Measurements from ENCODE around the gene HSD17B11.
A peak's percentile ranks its signal among the peaks of the same experiment; 100 is the strongest.
"Not testable (repeated sequence)": the region's sequence is repeated elsewhere in the genome, so short reads cannot be mapped to it uniquely, and the experiment has no call there.

HSD17B11 gene, protein sequence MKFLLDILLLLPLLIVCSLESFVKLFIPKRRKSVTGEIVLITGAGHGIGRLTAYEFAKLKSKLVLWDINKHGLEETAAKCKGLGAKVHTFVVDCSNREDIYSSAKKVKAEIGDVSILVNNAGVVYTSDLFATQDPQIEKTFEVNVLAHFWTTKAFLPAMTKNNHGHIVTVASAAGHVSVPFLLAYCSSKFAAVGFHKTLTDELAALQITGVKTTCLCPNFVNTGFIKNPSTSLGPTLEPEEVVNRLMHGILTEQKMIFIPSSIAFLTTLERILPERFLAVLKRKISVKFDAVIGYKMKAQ

DNA sequence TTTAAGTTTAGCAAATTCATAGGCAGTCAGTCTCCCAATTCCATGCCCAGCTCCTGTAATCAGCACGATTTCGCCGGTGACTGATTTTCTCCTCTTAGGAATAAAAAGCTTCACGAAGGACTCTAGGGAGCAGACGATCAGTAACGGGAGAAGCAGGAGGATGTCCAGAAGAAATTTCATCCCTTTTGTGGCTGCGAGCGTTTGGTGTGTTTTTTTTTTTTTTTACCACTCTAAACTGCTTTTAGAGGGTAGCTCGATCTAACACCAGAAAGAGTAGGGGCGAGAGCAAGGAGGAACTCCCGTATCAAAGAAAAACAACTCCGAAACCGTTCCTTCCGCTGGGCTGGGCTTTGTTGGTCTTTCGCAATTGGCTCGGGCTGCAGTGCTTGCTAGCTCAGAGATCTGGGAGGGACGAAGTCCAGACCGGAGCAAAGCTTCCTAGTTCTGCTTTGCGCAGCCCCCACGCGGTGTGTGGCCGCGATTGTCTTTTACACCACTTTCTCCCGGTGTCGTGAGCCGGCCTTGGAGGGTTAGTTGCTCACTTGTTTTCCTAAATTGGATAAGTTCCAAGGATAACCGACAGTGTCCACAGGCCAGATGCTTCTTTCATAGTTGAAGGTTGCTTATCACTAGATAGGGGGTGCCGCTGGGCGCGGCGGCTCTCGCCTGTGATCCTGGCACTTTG lies at the start of gene HSD17B11:
Gene HSD17B11, minus strand, starts transcription at position 298 of the 685 bp plus-strand sequence. Its CDS starts 118 bp downstream, at position 180.
- peak; percentile 94 for DNase-seq

DNA sequence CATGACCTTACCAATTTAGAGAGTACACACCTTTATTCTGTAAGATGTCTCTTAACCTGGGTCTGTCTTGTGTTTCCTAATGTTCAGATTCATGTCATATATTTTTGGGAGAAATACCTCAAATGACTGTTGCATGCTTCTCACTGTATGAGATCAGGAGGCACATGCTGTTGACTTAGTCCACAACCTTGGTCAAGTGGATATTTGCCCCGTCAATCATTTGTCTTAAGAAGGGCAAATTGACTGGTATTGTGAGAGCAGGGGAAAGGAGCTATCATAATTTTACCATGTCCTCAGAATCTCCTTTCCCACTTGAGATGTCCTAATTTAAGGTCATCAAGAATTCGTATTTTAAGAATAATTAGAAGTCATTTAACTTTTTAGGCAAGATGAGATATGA lies 42.4 kb upstream of the HSD17B11 start:
- DNase-seq: no peak

DNA sequence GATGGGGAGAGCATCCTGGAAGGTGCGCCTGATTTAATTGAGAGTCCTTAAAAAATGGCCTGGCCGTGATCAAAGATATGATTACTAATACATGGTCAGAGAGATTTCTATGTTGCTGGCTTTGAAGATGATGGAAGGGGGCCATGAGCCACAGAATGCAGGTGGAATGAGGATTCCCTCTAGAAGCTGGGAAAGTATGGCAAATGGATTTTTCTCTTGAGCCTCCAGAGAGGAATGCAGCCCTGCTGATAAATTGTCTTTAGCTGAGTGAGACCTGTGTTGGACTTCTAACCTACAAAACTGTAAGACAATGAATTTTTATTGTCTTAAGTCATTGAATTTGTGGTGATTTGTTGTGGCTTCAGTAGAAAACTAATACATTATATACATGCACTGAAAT lies 39.0 kb upstream of the HSD17B11 start:
- no peak for DNase-seq

DNA sequence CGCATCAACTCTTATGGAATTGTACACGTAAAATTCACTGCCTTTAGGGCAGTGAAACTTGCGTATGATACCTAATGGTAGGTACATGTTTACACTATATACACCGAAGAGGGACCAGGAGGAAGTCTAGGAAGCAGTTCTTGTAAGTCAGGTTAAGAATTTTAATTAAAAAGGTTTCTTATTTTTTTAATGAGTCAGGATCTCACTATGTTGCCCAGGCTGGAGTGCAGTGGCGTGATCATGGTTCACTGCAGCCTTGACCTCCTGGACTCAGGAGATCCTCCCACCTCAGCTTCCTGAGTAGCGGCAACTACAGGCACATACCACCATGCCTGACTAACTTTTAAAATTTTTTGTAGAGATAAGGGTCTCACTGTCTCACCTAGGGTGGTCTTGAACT lies 38.0 kb upstream of the HSD17B11 start:
- no peak for DNase-seq

DNA sequence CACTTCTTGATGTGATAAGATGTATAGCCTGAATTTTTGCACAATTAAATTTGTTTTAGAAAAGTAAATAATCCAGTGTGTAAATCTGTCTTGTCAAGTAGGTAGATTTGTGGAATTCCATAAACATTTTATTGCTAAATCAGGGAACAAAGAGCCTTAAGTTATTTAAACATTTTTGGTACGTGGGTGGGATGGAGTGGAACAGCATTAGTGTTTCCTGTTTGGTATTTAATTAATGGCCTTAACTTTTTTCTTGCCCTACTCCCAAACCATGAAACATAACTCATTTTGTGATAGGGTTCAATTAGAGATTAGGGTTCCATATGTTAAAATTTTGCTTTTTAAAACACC lies 36.5 kb upstream of the HSD17B11 start:
- no peak for DNase-seq

DNA sequence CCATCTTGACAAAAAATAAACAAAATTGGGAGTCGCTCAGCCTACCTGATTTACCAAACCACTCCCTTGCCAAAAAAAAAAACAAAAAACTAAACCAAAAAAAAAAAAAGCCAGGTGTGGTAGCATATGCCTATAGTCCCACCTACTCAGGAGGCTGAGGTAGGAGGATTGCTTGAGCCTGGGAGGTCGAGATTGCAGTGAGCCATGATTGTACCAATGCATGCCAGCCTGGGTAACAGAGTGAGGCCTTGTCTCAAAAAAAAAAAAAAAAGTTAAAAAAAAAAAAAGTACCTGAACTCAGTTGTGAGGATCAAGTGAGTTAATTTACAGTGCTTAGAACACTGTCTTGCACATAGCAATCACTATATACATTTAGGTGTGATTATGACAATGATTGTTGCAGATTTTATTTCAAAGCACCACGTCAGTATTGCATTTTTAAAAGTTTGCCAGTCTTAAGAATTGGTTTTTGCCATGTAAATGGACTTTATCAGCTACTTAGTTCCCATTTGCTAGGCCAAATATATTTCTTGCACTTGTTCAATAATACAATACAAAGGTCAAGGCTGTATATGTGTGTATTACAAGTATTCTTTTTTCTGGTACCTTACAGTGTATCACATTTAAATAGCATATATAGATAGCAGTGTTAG lies 36.0 kb upstream of the HSD17B11 start:
- DNase-seq: no peak

DNA sequence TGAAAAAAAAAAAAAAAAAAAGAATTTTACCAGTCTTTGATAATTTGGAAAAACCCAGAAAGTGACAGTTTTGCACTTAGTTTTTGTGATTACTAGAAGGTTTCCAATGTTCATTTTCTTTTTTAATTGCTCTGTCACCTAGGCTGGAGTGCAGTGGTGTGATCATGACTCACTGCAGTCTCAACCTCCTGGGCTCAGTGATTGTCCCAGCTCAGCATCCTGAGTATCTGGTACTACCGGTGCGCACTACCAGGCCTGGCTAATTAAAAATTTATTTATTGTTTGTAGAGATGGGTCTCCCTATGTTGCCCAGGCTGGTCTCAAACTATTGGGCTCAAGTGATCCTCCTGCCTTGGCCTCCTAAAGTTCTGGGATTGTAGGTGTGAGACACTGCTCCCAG lies 34.7 kb upstream of the HSD17B11 start:
- no peak for DNase-seq

DNA sequence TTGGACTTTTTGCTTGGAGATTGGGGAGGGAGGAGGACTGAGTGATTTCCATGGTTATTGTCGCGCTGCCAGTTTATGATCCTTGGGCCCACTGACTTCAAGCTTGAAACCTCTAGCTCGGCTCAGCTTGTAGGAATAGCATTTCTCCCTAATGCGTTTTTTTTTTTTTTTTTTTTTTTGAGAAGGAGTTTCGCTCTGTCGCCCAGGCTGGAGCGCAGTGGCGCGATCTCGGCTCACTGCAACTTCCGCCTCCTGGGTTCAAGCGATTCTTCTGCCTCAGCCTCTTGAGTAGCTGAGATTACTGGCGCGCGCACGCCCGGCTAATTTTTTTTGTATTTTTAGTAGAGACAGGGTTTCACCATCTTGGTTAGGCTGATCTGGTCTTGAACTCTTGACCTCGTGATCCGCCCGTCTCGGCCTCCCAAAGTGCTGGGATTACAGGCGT lies 33.1 kb upstream of the HSD17B11 start:
- DNase-seq: not testable (repeated sequence)

DNA sequence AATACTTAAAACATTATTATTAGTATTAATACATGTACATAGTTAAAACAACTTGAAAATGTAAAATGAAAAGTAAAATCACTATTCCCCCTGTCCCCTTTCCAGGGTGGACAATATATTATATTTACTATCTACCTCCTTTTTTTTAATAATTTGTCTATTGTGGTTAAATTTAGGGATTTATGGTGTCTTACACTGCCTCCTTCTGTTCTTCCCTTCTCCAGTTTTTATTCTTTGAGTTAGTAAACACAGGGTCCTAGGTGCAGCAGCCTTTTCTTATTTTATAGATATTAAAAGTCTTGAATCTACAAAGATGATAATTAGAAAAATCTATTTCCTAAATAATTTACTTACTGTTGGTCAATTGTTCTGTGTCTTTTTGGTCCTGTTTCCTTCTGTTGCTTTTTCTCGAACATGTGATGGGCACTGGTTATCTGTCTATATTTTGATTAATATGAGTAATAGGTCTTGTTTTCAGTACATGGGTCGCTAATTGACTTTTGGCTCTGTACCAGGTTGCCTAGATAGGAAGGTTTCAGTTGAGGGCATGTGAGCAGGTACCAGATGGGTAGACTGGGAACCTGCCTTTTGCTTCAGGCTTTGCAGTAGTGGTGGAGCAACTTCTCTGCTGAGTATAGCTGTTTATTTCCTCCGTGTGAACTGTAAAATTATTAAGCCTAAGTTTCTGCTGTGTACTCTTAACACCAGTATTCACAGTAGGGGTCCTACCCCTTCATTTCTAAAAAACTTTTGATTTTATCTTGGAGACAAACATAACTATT lies 32.5 kb upstream of the HSD17B11 start:
- no peak for DNase-seq

DNA sequence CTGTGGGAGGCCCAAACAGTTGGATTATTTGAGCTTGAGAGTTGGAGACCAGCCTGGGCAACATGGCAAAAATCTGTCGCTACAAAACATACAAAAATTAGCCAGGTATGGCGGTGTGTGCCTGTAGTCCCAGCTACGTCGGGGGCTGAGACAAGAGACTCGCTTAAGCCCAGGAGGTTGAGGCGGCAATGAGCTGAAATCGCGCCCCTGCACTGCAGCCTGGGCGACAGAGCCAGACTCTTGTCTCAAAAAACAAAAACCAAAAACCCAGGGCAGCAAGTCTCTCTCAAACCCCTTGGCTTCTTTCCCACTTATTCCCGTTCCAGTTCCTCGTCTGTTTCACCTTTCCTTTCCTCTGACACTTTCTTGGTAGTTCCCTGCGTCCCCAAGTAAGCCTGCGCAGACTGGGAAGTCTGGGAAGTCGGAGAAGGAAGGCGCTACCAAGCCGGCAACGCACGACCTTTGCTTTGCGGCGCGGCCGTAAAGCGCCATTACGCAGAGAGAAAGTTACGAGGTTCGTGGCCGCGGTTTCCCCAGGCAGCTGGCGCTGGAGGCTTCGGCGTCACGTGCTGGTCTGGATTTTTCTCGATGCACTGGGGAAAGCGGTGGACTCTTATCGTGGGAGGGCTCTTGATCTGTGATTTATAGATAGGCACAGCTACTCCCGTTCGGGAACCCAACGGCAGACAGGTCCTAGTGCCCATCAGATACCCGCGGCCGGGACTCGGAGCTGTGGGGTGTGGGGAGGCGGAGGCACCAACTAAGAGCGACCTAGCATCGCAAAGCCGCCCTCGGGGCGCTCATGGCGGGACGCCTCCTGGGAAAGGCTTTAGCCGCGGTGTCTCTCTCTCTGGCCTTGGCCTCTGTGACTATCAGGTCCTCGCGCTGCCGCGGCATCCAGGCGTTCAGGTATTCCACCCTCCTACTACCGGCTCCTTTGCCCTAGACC lies 31.4 kb upstream of the HSD17B11 start, which contains the start of gene NUDT9:
Gene NUDT9, plus strand, starts transcription at position 470 of the 949 bp plus-strand sequence. Its CDS starts 333 bp downstream, at position 803.
- DNase-seq: peak; percentile 94

DNA sequence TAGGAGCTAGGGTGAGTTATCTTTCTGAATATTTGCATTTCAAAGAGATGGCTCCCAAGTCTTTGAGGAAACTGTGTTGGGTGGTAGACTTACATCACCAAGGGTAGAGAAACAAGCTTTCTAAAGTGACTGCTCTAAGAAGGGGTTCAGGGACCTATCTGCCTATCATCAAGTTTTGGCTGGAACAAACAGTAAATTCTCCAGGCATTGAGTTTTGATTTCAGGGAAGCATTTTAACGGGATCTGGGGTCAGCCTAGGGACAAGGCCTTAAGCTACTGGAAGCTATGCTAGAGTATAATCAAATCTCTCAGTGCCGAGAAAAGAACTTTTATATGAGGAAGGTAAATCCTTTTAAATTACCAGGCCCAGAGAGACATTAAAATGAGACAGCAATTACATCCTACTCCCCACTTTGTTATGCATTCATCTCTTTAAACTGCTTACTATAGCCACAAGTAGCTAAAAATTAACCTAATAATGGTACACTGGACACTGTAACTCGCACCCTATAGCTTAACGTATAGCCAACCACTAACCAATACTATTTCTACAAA lies 29.4 kb upstream of the HSD17B11 start:
- DNase-seq: no peak

DNA sequence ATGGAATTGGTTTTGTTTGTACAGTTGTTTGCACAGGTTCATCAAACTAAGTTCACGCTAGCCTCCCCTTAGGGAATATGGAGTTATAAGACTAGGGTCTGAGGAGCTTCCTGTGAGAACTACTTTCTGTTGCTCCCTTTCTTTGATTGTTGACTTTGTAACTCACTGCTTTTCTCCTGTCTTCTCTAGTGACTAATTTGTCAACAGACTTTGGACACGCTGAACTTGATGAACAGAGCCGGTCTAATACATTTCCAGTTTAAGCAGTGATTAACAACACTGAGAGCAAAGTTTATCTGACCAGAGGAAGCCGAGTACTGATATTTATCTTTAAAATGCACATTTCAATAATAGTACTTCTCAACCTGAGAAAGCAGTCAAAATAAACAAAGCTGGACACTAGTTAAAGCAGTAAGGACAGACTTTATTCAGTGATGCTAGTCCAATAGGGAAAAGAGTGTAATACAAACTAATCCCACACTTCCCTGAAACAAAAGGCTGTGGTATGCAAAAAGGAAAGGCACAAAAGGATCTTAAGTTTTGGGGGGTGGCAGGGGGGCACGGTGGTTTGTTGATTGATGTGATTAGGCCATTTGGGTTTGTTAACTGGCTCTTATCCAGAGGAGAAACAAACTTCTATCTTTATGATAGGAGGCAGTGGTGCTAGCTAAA lies 28.7 kb upstream of the HSD17B11 start:
- no peak for DNase-seq

DNA sequence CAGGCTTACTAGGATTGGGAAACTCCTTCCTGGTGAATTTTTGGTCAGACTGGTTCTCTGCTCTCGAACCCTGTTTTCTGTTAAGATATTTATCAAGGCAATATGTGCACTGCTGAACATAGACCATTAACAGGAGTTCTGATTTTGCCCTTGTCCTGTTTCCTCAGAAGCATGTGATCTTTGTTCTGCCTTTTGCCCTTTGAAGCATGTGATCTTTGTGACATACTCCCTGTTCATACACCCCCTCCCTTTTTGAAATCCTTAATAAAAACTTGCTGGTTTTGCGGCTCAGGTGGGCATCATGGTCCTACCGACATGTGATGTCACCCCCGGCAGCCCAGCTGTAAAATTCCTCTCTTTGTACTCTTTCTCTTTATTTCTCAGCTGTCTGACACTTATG lies 27.4 kb upstream of the HSD17B11 start:
- DNase-seq: not testable (repeated sequence)

DNA sequence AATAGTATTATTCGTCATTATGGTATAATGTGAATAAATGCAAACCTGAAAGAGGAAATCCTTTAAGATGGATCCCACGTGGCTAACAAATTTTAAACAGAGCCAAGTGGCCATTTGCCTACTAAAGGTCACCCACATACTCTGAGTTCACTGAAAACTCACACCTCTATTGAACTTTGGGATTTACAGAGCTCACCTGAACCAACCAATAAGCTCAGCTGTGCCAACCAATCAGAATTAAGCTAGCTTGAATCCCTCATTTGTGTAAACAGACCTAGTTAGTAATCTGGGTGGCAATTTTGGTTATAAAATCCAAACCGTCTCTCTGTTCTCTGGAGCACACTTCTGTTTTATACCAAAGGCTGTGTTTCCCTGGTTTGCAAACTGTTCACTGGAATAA lies 26.0 kb upstream of the HSD17B11 start:
- DNase-seq: no peak

DNA sequence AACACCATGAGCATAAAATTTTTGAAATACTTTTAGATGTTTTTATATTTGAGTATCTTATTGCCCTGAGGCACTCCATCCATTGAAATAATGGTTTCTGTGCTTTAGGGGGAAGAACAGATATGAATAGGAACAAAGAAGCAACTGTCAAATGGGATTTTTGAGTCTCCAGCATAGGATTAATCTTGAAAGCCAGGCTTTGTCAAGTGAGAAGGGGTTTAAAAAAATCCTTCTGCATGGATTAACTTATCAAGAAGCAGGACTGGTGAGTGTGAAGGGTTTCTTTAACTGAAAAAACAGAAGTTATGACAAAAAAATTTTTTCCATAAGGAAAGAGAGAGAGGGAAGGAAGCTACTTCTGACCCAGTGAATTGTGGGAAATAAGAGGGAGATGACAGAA lies 23.8 kb upstream of the HSD17B11 start:
- no peak for DNase-seq

DNA sequence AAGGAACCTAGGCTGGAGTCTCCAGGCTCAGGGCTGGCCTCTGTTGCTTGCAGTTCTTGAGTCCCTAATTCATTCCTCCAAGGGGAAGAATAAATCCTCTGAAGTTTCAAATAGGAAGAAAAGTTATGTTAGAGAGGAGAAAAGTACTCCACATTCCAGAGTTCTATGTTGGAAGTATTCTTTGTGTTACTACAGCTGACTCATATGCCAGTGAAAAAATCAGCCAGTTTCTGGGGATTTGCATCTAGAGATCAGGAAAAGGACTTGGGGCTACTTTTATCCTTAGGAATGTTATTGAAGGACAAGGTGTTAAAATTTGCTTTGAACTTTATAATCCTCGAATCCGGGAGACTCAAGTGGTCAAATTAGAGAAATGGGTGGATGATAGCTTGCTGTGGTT lies 19.7 kb upstream of the HSD17B11 start:
- peak; percentile 23 for DNase-seq

DNA sequence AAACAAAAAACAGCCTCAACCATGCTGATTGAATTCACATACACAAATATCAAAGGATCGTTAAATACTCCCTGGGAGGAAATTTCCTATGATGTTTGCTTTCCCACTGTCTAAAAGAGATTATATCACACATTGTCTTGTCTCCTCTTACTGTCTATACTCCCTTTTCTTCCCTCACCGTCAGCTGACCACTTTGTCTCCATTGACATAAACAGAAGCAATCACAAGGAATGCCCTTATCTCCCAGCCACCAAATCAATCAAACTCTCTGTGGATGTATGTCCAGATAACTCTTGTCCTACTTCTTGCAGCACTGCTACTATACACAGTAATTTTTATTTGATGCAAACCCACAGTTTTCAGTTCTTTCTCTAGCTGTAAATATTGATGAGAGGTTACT lies 19.2 kb upstream of the HSD17B11 start:
- DNase-seq: no peak

DNA sequence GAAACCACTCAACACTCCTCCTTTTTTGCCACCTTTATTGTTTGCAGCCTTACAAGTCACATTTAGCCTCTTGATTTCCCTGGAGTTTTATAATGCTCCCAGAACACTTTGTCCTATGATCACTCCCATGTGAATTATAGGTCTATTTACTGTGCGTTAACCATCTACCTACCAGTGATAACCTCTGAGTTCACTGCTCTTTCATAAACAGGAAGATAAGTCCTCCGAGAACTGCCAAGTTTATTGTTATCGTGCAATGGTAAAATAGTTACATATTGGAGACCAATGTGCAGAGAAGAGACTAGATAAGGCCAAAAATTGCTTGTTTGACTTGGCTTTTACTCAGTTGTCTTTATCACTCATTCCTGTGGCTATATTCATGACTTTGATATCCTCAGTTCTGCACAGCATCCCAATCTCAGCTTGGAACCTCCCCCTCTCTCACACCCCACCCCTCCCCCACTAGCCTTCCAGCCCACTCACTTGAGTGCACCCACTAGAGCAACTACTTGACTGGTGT lies 18.5 kb upstream of the HSD17B11 start:
- DNase-seq: no peak

DNA sequence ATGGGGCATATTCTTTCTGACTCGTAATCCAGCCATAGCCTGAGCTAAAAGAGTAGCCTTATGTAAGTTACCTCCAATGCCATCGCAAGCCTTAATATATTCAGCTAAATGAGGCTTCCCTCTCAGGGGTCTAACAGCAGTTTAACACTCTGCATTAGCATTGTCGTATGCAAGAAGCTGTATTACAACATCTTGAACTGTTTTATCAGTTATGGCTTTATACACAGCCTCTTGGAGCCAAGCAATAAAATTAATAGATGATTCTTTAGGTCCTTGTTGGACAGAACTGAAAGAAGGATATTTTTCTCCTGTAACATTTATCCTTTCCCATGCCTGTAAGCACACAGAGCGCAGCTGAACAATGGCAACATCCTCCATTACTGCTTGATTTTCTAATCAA lies 15.9 kb upstream of the HSD17B11 start:
- not testable (repeated sequence) for DNase-seq

DNA sequence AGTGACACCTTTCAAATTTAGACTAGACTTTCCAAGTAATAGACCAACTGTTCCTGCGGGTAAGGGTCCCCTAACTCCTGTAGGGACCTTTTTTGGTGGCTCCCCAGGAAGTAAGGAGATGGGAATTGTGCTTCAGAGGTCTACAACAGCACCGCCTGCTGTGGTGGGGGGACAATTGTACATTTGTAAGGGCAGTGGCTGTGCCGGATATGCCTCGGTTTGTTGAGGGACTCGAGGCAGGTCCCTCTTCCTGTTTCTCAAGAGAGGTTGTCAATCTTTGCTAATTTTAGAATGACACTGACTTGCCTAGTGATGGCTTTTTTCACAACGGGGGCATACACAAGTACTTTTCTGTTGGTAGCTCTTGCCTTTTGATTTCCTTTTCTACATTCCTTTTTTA lies 15.5 kb upstream of the HSD17B11 start:
- no peak for DNase-seq

Data from fibroblast of upper back skin (primary cell).